ENCODE data around the gene MRPL11. TPM values are rescaled to one million over a fixed set of nuclear protein-coding genes. Genes with fewer than 3 reads are reported as not detected.

Gene MRPL11
- total and polyA plus RNA-seq, 2 of the 13 experiments (the other 11 are each of a cell fraction or from before 2014, with no cell fraction given), result 72.9 to 176 TPM

DNA sequence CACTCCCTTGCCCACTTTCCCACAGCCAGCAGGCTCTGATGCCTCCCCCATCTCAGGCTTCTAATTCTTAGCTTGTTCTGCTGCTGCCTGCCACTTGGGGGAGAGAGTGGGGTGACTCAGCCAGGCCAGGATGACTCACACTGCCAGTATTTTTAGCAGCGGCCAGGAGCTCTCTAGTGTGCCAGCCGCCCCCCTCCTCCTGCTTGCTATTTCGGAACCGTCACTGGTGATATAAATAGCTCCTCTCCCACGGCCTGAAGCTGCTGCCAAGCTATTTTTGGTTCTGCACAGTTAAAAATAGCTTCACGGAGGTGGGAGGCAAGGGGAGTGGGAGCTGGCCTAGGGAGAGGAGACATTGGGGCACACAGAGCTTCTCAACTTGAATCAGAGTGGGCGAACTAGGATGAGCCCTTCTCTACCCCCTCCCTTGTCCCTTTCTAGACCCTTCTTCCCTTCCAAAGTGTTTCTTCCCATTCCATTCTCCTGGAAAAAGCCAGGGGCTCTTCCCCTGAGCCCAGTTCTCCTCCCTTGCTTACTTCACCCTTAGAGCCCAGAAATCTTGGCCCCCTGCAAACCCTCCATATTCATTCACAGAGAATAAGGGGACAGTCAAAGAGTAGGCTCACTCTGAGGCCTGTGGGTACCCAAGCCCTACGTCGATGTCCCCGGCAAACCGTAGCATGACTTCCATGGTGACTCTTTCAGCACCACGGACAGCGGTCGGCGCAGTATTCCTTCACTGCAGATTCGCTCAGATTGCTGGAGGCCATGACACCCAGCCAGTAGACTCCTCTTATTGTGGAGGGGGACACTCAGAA lies 20.3 kb downstream of the MRPL11 start (continued):
- TF ChIP-seq, protein P1, sequence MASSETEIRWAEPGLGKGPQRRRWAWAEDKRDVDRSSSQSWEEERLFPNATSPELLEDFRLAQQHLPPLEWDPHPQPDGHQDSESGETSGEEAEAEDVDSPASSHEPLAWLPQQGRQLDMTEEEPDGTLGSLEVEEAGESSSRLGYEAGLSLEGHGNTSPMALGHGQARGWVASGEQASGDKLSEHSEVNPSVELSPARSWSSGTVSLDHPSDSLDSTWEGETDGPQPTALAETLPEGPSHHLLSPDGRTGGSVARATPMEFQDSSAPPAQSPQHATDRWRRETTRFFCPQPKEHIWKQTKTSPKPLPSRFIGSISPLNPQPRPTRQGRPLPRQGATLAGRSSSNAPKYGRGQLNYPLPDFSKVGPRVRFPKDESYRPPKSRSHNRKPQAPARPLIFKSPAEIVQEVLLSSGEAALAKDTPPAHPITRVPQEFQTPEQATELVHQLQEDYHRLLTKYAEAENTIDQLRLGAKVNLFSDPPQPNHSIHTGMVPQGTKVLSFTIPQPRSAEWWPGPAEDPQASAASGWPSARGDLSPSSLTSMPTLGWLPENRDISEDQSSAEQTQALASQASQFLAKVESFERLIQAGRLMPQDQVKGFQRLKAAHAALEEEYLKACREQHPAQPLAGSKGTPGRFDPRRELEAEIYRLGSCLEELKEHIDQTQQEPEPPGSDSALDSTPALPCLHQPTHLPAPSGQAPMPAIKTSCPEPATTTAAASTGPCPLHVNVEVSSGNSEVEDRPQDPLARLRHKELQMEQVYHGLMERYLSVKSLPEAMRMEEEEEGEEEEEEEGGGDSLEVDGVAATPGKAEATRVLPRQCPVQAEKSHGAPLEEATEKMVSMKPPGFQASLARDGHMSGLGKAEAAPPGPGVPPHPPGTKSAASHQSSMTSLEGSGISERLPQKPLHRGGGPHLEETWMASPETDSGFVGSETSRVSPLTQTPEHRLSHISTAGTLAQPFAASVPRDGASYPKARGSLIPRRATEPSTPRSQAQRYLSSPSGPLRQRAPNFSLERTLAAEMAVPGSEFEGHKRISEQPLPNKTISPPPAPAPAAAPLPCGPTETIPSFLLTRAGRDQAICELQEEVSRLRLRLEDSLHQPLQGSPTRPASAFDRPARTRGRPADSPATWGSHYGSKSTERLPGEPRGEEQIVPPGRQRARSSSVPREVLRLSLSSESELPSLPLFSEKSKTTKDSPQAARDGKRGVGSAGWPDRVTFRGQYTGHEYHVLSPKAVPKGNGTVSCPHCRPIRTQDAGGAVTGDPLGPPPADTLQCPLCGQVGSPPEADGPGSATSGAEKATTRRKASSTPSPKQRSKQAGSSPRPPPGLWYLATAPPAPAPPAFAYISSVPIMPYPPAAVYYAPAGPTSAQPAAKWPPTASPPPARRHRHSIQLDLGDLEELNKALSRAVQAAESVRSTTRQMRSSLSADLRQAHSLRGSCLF (CRISPR knock-in tag; IDR thresholded peaks at IDR 0.05; ENCODE audit: borderline replicate concordance), result peak; percentile 87
- TF ChIP-seq GATA4 (IDR thresholded peaks at IDR 0.05; ENCODE audit: borderline replicate concordance, low read depth), result no peak
- TF ChIP-seq, protein P2, sequence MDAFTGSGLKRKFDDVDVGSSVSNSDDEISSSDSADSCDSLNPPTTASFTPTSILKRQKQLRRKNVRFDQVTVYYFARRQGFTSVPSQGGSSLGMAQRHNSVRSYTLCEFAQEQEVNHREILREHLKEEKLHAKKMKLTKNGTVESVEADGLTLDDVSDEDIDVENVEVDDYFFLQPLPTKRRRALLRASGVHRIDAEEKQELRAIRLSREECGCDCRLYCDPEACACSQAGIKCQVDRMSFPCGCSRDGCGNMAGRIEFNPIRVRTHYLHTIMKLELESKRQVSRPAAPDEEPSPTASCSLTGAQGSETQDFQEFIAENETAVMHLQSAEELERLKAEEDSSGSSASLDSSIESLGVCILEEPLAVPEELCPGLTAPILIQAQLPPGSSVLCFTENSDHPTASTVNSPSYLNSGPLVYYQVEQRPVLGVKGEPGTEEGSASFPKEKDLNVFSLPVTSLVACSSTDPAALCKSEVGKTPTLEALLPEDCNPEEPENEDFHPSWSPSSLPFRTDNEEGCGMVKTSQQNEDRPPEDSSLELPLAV (CRISPR knock-in tag; conservative IDR thresholded peaks at IDR 0.05; ENCODE audit: low read depth), result no peak
- no peak for TF ChIP-seq ZNF775 (CRISPR knock-in tag; IDR thresholded peaks at IDR 0.05; ENCODE audit: borderline replicate concordance)
- TF ChIP-seq, protein P3, sequence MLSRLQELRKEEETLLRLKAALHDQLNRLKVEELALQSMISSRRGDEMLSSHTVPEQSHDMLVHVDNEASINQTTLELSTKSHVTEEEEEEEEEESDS (CRISPR knock-in tag; IDR thresholded peaks at IDR 0.05; ENCODE audit: borderline replicate concordance), result no peak
- TF ChIP-seq ELF1 (CRISPR knock-in tag; IDR thresholded peaks at IDR 0.05), result no peak
- TF ChIP-seq, protein P4, sequence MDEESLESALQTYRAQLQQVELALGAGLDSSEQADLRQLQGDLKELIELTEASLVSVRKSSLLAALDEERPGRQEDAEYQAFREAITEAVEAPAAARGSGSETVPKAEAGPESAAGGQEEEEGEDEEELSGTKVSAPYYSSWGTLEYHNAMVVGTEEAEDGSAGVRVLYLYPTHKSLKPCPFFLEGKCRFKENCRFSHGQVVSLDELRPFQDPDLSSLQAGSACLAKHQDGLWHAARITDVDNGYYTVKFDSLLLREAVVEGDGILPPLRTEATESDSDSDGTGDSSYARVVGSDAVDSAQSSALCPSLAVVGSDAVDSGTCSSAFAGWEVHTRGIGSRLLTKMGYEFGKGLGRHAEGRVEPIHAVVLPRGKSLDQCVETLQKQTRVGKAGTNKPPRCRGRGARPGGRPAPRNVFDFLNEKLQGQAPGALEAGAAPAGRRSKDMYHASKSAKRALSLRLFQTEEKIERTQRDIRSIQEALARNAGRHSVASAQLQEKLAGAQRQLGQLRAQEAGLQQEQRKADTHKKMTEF (CRISPR knock-in tag; IDR thresholded peaks at IDR 0.05), result no peak
- TF ChIP-seq HCFC1 (IDR thresholded peaks at IDR 0.05; ENCODE audit: low read depth, low read length), result no peak
- TF ChIP-seq, protein P5, sequence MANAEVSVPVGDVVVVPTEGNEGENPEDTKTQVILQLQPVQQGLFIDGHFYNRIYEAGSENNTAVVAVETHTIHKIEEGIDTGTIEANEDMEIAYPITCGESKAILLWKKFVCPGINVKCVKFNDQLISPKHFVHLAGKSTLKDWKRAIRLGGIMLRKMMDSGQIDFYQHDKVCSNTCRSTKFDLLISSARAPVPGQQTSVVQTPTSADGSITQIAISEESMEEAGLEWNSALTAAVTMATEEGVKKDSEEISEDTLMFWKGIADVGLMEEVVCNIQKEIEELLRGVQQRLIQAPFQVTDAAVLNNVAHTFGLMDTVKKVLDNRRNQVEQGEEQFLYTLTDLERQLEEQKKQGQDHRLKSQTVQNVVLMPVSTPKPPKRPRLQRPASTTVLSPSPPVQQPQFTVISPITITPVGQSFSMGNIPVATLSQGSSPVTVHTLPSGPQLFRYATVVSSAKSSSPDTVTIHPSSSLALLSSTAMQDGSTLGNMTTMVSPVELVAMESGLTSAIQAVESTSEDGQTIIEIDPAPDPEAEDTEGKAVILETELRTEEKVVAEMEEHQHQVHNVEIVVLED (CRISPR knock-in tag; IDR thresholded peaks at IDR 0.05; ENCODE audit: borderline replicate concordance), result no peak
- TF ChIP-seq ZNF432 (CRISPR knock-in tag; IDR thresholded peaks at IDR 0.05; ENCODE audit: borderline replicate concordance), result no peak
- no peak for TF ChIP-seq MBD4 (IDR thresholded peaks at IDR 0.05; ENCODE audit: borderline replicate concordance, low read length)
- no peak for TF ChIP-seq ZNF253 (CRISPR knock-in tag; IDR thresholded peaks at IDR 0.05; ENCODE audit: borderline replicate concordance)
- no peak for TF ChIP-seq SNRNP70 (IDR thresholded peaks at IDR 0.05; ENCODE audit: low read depth, low read length)
- TF ChIP-seq ZNF549 (CRISPR knock-in tag; IDR thresholded peaks at IDR 0.05), result no peak
- TF ChIP-seq SNAPC2 (CRISPR knock-in tag; IDR thresholded peaks at IDR 0.05), result peak; percentile 75; the same call in 1 of the 2 replicates
- TF ChIP-seq ZSCAN25 (CRISPR knock-in tag; IDR thresholded peaks at IDR 0.05), result peak; percentile 63; the same call in 1 of the 2 replicates
- TF ChIP-seq REXO4 (CRISPR knock-in tag; IDR thresholded peaks at IDR 0.05; ENCODE audit: borderline replicate concordance), result no peak
- 0 out of 2 replicates have a peak, but pooled peaks have one; percentile 25 for TF ChIP-seq GFI1 (CRISPR knock-in tag; IDR thresholded peaks at IDR 0.05; ENCODE audit: borderline replicate concordance)
- peak; percentile 86 for TF ChIP-seq ZNF589 (CRISPR knock-in tag; conservative IDR thresholded peaks at IDR 0.05)

Measured in HepG2 (cell line).